HG03097 (cell line): ENCODE measurements around the gene RTF2.
"Not testable (repeated sequence)": the region's sequence is repeated elsewhere in the genome, so short reads cannot be mapped to it uniquely, and the experiment has no call there.

Experiments used
- ATAC-seq: cut with Tn5 transposase; IDR thresholded peaks from one replicate; pipeline ENCODE4 v1.9.1; 2021; ENCODE audit not compliant: unreplicated experiment, low FRiP score

The RTF2 gene

GRCh38 chr20:56469077-56469449 is 636 bp downstream of the RTF2 start:
- no peak for ATAC-seq

GRCh38 chr20:56483970-56484369 is 15.5 kb downstream of the RTF2 start:
- ATAC-seq: no peak

- ATAC-seq: no peak
Measured at GRCh38 chr20:56487216-56487615, 18.8 kb downstream of the RTF2 start.

GRCh38 chr20:56488566-56488965 is 20.1 kb downstream of the RTF2 start:
- no peak for ATAC-seq

- no peak for ATAC-seq
Measured at GRCh38 chr20:56501116-56501515, 32.7 kb downstream of the RTF2 start.

GRCh38 chr20:56503916-56504315 is 35.5 kb downstream of the RTF2 start:
- no peak for ATAC-seq

- ATAC-seq: no peak
Measured at GRCh38 chr20:56504373-56505005, 36.1 kb downstream of the RTF2 start.

GRCh38 chr20:56506103-56506502 is 37.7 kb downstream of the RTF2 start:
- ATAC-seq: no peak

- ATAC-seq: no peak
Measured at GRCh38 chr20:56511926-56512325, 43.5 kb downstream of the RTF2 start.

GRCh38 chr20:56513161-56514150 is 45.0 kb downstream of the RTF2 start:
- ATAC-seq: no peak

GRCh38 chr20:56516631-56517030 is 48.2 kb downstream of the RTF2 start:
- no peak for ATAC-seq

- no peak for ATAC-seq
Measured at GRCh38 chr20:56517211-56517610, 48.8 kb downstream of the RTF2 start.

- ATAC-seq: no peak
Measured at GRCh38 chr20:56517641-56518040, 49.2 kb downstream of the RTF2 start.

- ATAC-seq: no peak
Measured at GRCh38 chr20:56518126-56518525, 49.7 kb downstream of the RTF2 start.

GRCh38 chr20:56518721-56519398 is 50.4 kb downstream of the RTF2 start:
- ATAC-seq: no peak

- no peak for ATAC-seq
Measured at GRCh38 chr20:56519551-56519950, 51.1 kb downstream of the RTF2 start.

GRCh38 chr20:56520180-56520579 is 51.8 kb downstream of the RTF2 start:
- no peak for ATAC-seq

GRCh38 chr20:56520746-56521354 is 52.4 kb downstream of the RTF2 start:
- ATAC-seq: not testable (repeated sequence)

GRCh38 chr20:56522311-56522710 is 53.9 kb downstream of the RTF2 start:
- no peak for ATAC-seq

GRCh38 chr20:56524444-56524843 is 56.0 kb downstream of the RTF2 start, which contains the start of gene FAM209A:
Gene FAM209A (plus strand): TSS chr20:56524744. CDS start chr20:56524809, 65 bp downstream.
- not testable (repeated sequence) for ATAC-seq

GRCh38 chr20:56527521-56527920 is 59.1 kb downstream of the RTF2 start:
- ATAC-seq: no peak
